ENCODE measurements around the gene OCA2. TPM values are rescaled to one million over a fixed set of nuclear protein-coding genes. Genes with fewer than 3 reads are reported as not detected.

OCA2 gene
- total and polyA plus RNA-seq, 2 of the 13 experiments (the other 11 are each of a cell fraction or from before 2014, with no cell fraction given) = 0.02 to 0.05 TPM

GRCh38 chr15:28005004-28005527, 94.0 kb downstream of the OCA2 start (continued):
- TF ChIP-seq ZNF281 (CRISPR knock-in tag; IDR thresholded peaks at IDR 0.05; ENCODE audit: borderline replicate concordance) = no peak

GRCh38 chr15:28004143-28005003, 94.7 kb downstream of the OCA2 start:
- H3K9me3 ChIP-seq (ENCODE audit: low read length) = no peaks in the 10 kb centered on the region
- H3K36me3 ChIP-seq (replicated peaks in 1 of 2; ENCODE audit: control insufficient read depth in 1 of 2, insufficient read depth in 2 of 2, low read length in 2 of 2) = no peaks in the 10 kb centered on the region
- no peak for ATAC-seq
- ChIA-PET POLR2A (no interaction called here), CTCF (ENCODE audit: low intra/inter-chr PET ratio, low total read pairs) (no interaction called here)
- H2AFZ ChIP-seq (ENCODE audit: low read length) = no peak overlapping the region
- no peak for FAIRE-seq
- H3K79me2 ChIP-seq (ENCODE audit: insufficient read depth, low read length) = no peaks in the 10 kb centered on the region
- BruUV-seq (replicated peaks) = no TSS peak
- DNase-seq (ENCODE audit: low spot score) = no peak
- H3K4me2 ChIP-seq (ENCODE audit: low read depth, low read length) = no peak overlapping the region
- no peaks in the 10 kb centered on the region for H3K27me3 ChIP-seq (ENCODE audit: control insufficient read depth in 1 of 2, insufficient read depth in 2 of 2, low read length in 2 of 2)
- in situ Hi-C loops (cut with HindIII; ENCODE audit: extremely low pct_ligation_motif_present, low pct_unique_long_range_greater_than_20kb) (no loop called here), intact Hi-C loops (cut with micrococcal nuclease; ENCODE audit: unreplicated experiment) (no loop called here)
- TF ChIP-seq MNT (IDR thresholded peaks at IDR 0.05) = peak; percentile 85
- peak; percentile 32; the same call in 1 of the 2 replicates for TF ChIP-seq CREB1 (IDR thresholded peaks at IDR 0.05)
- TF ChIP-seq CREB1 (CRISPR knock-in tag; IDR thresholded peaks at IDR 0.05) = no peak
- TF ChIP-seq ZNF232 (CRISPR knock-in tag; IDR thresholded peaks at IDR 0.05; ENCODE audit: borderline replicate concordance) = no peak
- no peak for TF ChIP-seq NR2F1 (CRISPR knock-in tag; IDR thresholded peaks at IDR 0.05)
- no peaks in the 10 kb centered on the region for H3K4me1 ChIP-seq (ENCODE audit: insufficient read depth, low read length)
- H3K9ac ChIP-seq (ENCODE audit: insufficient read depth, low read depth, low read length) = no peak overlapping the region
- H4K20me1 ChIP-seq (ENCODE audit: insufficient read depth, low read length) = no peaks in the 10 kb centered on the region
- WGBS (ENCODE audit: low lambda C conversion rate) = 28% methylated on average over 18 of the region's 24 CpGs
- H3K27ac ChIP-seq (ENCODE audit: extremely low read length, insufficient read depth, low read length) = no peak overlapping the region
- H3K4me3 ChIP-seq (replicated peaks in 1 of 3; ENCODE audit: insufficient read depth in 1 of 3, low read depth in 2 of 3, low read length in 3 of 3) = no peak overlapping the region

Data from HepG2 (cell line).